COLO829 (cell line): Measurements from ENCODE around the gene WASHC4.

Experiments
- DNase-seq: peaks from one replicate; pipeline ENCODE4 v3.0.0; 2012; ENCODE audit warnings: low spot score

The WASHC4 gene, protein sequence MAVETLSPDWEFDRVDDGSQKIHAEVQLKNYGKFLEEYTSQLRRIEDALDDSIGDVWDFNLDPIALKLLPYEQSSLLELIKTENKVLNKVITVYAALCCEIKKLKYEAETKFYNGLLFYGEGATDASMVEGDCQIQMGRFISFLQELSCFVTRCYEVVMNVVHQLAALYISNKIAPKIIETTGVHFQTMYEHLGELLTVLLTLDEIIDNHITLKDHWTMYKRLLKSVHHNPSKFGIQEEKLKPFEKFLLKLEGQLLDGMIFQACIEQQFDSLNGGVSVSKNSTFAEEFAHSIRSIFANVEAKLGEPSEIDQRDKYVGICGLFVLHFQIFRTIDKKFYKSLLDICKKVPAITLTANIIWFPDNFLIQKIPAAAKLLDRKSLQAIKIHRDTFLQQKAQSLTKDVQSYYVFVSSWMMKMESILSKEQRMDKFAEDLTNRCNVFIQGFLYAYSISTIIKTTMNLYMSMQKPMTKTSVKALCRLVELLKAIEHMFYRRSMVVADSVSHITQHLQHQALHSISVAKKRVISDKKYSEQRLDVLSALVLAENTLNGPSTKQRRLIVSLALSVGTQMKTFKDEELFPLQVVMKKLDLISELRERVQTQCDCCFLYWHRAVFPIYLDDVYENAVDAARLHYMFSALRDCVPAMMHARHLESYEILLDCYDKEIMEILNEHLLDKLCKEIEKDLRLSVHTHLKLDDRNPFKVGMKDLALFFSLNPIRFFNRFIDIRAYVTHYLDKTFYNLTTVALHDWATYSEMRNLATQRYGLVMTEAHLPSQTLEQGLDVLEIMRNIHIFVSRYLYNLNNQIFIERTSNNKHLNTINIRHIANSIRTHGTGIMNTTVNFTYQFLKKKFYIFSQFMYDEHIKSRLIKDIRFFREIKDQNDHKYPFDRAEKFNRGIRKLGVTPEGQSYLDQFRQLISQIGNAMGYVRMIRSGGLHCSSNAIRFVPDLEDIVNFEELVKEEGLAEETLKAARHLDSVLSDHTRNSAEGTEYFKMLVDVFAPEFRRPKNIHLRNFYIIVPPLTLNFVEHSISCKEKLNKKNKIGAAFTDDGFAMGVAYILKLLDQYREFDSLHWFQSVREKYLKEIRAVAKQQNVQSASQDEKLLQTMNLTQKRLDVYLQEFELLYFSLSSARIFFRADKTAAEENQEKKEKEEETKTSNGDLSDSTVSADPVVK

DNA sequence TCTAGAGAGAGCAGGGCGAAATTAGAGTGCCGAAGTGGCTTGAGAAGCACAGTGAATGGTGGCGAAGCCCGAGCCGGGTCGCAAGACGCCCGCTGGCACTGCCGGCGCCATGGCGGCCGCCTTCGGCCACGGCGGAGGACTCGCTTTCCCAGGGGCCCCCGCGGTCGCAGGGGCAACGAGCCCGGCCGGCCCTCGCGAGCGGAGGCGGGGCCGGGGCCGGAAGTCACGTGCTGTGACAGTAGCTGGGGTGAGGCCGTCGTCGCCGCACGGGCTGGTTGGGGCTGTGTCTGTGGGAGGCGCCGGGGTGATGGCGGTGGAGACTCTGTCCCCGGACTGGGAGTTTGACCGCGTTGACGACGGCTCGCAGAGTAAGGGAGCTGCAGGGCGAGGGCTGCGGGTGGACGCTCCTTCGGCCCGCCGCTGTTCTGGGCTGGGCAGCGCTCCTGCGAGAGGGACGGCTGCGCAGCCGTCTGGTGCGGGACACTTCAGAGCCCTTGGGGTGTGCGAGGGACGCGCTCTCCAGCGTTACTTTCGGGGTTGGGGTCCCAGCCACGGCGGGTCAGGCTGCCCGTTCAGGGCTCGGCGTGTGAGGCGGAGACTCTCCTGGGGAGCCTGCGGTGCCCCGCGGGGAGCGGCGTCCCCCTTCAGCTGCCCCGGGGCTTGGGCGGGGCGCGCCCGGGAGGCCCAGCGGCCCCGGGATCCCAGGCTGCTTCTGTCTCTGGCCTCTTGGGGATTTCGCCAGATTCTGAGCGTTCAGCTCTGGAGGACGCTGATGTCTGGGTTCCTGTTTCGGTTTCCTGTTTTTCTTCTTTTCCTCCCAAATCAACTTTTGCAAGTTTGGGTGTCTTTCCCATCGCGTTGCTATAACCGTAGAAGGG is at the start of gene WASHC4:
TSS of gene WASHC4 (plus strand) at position 238 of the 878 bp plus-strand sequence. CDS start at position 308, 70 bp downstream.
- peak; percentile 91 for DNase-seq

DNA sequence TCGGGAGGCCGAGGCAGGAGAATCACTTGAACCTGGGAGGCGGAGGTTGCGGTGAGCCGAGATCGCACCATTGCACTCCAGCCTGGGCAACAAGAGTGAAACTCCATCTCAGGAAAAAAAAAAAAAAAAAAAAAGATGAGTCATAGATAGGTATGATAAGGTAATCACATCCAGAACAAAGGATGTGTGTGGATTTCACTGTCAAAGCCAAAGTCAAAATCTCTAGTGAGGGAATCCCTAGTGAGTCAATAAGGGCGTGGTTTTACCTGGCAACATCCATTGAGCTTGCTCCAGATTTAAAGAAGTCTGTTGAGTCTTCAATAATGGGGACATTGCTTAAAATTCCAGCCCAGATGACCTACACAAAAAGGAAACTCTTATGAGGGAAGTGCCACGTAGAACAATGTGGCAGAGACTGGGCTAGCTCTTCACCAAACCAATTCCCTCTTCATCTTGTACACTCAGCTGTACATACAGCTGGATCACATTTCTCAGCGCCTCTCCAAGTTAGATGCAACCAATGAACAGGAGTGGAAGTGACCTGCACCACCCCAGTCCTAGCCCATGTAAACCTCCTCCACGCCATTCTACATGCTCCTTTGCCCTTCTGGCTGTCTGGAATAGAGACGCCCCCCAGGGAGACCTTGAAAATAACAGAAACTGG is 46.7 kb upstream of the WASHC4 start:
- DNase-seq: no peak

DNA sequence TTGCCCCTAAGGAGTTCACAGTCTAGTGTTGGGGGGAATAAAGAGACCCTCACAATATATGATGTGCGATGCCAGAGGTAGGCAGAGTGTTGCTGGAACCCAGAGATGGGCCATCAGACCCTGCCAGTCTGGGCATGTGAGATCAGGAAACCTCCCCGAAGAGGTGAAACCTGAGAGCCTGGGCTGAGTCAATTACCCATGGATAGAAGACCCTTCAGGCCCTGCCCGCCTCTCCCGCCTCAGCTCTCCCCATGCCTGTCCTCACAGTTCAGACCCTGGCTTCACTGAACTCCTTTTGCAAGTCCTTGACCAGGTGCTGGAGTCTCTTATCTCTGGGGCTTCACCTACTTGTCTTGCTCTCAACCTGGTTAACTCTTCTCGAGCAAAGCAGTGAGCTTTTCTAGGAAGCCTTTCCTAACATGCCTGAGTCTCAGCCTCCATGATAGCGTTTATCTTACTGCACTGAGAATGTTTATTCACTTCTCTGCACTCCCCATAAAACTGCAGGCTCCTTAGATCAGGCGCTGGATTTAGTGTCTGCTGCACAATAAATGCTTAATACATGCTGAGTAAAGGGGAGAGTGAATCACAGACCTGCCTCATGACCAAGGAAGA is 42.9 kb upstream of the WASHC4 start:
- no peak for DNase-seq

DNA sequence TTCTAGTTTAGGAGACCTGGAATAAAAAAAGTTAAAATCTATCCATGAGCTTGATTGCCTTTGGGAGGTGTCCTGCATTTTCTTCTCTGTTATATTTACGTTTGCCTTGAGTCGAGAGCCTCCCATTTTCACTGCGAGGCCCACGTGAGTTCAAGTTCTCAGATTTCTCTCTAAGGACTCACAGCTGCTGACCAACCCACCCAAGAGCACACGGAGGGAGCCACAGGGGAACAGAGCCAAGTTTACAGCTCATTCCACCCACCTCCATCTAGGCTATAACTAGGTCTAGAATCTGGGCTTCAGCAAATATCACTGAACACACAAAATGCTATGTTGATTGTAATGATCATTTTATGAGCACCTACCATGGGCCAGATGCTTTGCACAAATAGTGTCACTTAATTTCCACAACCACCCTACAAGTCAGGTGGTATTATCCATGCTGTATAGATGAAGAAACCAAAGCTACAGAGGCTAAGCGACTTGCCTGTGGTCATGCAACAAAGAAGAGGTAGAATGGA is 40.0 kb upstream of the WASHC4 start:
- DNase-seq: no peak

DNA sequence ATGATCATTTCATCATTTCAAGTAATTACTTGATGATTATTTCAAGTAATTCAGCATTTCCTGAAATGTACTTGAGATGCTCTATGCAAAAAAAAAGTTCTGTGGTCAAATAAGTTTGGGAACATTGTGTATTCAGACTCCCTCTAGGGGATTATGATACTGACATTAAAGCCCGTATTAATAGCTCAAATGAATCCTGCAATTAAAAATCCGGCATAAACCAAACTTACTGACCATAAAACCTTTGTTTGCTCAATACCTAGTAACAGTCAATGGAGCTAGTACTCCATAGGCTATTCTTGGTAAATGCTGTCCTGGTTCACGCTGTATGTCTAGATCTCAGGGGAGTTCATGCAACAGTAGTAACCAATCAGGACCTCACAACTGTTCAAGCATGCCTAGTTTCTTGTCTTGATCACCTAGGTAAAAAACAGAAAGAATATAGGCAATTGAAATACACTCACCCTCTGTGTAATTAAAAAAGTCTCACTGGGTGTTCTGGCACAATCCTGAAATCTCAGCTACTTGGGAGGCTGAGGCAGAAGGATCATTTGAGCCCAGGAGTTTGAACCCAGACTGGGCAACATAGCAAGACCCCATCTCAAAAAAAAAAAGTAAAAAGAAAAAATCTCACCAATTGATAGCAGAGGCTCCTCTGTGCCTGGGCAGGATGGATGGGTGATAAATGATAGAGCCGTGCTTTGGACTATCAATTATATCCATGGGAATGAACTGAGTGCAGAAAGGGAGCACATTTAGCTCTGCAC is 37.4 kb upstream of the WASHC4 start:
- no peak for DNase-seq

DNA sequence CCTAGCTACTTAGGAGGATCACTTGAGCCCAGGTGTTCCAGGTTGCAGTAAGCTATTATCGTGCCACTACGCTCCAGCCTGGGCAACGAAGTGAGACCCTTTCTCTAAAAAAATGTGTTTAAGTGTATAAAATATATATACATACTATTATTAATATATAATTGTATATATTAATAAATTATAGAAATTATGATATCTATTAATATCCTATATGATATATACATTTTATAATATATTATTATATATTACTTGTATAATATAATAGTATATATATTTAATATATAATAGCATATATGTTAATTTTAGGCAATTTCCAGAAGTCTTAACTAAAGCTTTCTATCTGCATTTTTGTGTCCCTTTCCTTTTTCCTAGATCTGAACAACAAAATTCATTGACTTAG is 35.5 kb upstream of the WASHC4 start:
- DNase-seq: no peak

DNA sequence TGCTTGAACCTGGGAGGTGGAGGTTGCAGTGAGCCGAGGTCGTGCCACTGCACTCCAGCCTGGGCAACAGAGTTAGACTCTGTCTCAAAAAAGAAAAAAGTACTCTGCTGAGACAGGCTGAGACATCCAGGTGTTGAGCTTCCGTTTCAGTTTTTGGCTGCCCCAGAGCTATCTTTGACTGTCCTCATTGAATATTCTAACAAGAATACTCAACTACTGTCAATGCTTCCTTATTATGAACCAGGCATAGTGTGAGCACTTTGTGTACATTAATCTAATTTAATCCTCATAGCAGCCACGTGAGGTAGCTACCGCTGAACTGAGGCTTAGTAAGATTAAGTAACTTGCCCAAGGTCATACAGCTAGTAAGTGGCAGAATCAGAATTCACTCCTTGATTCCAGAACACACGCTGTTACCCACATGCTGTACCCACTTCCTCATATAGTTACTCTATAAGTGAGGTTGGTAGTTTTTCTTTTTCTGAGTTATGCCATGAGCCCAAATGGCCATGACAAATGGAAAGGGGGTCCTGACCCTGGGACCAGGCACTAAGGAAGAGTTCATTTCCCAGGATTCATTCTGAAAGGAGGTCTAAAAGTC is 34.5 kb upstream of the WASHC4 start:
- no peak for DNase-seq

DNA sequence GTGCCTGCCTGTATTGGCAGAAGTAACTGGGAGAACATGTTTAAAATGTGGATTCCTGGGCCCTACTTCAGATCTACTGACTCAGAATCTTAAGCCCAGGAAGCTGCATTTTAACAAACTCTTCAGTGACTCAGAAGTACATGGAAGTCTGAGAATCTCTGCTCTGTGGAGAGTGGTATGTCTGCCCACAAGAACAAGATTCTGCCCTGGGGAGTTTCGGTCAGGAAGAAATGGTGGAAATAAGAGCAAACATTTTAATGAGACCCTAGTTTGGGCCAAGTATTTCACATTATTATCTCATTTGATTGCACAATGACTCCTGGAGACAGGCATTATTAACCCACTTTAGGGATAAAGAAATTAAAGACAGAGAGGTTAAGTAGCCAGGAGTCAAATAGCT is 31.4 kb upstream of the WASHC4 start:
- no peak for DNase-seq

DNA sequence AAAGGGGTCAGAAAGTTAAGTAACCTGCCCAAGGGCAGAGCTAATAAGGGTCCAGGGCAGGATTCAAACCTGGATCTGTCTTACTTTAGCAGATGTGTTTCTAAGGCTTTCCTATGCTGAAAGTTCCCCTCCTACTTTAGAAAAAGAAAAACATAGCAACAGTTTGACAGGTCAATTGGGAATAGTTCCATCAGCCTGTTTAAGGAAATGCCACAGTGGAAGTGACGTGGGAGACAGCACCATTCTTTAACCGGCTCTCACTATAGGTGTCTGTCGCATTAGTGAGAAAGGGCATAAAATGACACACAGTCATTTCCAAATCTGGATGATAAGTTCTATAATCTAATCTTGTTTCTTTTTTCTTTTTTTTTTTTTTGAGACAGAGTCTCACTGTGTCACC is 30.6 kb upstream of the WASHC4 start:
- no peak for DNase-seq

DNA sequence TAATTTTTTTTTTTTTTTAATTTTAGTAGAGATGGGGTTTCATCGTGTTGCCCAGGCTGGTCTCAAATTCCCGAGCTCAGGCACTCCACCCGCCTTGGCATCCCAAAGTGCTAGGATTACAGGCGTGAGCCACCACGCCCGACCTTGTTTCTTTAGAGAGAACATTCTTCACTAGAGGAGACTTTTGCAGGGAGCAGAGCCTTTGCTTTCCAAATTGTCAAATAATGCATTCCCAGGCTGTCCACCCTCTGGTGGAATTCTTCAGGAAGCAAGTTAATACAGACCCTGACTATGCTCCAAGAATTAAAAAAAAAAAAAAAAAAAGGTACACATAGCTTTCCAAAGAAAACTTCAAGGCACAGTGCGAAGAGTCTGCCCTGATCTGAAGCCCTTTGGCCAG is 30.1 kb upstream of the WASHC4 start:
- DNase-seq: no peak

DNA sequence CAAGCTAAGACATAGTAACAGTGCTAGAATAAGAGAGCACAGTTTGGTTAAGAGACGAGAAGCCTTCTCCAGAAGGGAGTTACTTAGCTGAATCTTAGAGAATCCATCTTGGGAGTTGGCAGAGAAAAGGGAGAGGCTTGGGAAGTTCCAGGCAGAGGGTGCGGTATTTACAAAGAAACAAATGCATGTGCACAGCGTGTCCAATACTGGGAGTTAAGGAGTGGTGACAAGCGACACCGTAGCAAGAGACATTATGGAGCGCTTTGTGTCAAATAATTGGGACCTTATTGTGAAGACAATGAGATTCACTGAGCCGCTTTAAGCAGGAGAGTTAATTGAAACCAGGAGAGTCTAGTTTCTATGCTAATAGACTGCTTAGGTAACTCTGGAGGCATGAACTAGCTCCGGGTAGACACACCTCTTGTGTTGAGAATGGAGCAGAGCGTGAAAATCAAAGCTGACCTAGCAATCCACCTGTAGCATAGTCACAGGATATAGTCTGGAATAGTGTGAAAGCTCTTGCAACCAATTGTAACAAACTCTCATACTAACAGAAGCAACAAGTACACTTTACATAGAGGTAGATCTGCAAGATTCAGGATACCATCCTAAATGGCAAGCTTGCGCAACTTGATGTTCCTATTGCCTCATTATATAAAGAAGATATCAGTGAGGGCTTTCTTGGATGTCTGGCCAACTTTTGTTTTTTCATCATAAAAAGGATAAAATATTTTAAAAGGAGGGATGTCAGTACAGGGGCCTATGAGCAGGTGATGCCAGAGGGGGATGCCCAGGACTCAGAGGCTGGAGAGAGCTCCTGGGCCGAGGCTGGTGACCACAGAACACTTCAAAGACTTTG is 28.6 kb upstream of the WASHC4 start:
- DNase-seq: no peak

DNA sequence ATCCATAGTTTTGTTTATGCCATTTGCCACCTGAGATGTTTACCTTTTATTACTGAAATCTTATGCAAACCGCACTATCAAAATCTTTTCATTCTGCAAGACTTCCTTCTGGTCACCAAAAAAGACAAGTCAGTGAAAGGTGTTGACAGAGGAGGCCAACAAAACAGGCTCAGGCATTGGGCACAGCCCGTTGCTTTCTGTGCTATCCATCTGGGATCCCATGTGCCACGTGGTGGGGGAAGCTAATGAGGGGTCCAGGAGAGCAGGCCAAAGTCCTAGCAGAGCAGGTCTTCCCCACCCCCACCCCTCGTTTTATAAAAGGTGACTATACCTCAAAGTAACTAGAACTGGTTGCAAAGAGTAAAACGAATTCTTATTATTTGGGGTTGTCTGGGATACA is 24.5 kb upstream of the WASHC4 start:
- no peak for DNase-seq

DNA sequence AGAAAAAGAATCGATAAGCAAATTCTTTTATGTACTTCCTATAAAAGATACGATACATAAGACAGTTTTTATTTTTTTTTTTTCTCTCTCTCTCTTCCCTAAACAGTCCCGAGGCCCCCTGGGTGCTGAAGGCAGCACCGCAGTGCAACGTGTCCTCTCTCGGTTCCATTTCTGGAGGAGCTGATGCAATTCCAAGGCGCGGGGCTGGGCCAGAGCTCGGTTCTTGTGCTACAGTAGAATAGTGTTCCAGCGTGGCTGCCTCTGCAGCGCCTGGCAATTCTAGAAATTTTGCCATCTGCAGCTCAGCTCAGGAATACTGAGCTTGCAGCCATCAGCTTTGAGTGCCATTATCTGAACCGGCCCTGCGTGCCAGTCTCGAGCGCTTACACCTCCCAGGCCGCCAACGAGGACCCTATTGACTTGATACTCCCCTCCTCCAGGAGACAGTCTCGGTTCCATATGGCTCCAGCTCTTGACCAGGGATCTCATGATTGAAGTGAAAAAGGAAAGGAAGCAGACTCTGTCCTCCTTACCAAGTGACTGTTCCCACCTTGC is 23.9 kb upstream of the WASHC4 start:
- DNase-seq: no peak

DNA sequence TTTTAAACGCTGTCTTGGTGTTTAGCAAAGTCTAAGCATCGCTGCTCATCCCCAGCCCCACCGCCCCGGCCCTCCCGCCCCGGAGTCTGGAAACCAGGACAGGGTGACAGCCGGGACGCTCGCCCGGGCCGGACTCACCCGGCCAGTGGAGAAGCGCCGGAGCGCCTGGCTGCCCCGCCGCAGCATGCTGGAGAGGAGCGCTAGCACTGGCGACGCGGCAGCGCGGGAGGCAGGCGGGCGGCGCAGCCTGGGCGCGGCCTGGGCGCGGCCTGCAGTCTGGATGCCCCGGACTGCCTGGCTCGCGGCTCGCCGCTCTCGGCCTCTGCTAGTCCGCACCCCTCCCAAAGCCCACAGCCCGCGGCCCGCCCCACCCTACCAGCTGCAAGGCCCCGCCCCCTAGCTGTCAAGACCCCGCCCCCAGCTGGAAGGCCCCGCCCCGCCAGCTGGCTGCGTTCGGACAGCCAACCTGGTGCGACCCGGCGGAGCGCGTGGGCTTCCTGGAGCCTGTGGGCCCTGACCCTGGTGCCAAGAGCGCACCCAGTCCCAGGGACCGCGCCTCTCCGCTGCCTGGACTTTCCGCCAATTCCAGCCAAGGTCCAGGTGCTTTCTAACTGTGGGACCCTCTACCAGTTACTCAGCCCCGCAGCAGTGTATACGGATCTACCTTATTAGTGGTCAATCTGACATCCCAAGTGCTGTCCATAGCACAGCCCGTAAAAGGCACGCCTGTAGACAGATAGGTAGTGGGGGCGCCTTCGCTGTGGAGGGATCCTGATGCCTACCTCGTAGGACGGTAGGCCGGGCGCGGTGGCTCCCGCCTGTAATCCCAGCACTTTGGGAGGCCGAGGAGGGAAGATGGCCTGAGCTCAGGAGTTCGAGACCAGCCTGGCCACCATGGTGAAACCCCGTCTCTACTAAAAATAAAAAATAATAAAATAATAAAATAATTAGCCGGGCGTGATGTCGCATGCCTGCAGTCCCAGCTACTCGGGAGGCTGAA is 23.0 kb upstream of the WASHC4 start, which contains the start of gene ALDH1L2:
TSS of gene ALDH1L2 (minus strand) at position 208 of the 1,000 bp plus-strand sequence. CDS start at position 186, 22 bp downstream.
- DNase-seq: peak; percentile 33

DNA sequence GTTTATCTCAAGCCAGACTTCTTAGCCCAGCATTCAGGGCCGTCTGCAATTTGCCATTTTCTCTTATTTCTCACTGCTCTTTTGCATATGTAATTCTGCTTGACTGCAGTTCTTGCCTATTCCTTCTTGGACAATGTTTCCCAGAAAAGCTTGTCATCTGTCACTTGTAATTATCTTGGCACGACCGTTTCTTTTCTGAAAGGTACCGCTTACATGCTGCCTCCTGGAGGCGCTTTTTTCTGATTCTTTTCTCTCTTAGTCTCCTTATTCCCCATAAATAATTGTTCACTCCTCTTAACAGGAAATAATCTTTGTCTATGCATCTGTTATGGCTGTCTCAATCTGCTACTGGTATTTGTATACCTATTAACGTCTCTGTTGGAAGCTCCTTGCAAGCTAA is 22.0 kb upstream of the WASHC4 start:
- no peak for DNase-seq

DNA sequence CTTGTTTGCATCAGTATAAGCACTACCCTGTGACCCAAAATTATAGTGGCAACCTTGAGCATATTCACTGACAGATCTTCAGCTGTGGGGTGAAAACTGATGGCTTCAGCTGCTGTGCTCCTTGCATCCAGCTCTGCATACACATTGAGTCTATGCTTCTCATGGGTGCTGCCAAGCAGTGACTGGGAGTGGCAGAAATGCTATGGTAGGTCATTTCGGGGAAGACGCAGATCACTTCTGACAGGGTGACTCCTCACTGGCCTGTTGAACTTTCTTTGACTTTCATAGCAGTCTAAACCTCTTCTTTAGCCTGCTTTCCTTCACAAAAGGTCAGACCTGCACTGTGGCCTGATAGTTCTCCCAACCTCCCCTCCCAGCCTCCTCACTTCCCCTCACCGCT is 17.7 kb upstream of the WASHC4 start:
- DNase-seq: no peak
